GM18505 (cell line): ENCODE measurements around the gene MRTFB.
A peak's percentile ranks its signal among the peaks of the same experiment; 100 is the strongest.

Experiments
- ATAC-seq: cut with Tn5 transposase; IDR thresholded peaks from one replicate; pipeline ENCODE4 v1.9.1; 2021; ENCODE audit not compliant: unreplicated experiment
- POLR2A ChIP-seq: IDR thresholded peaks from 4 replicates; pipeline ENCODE4 v1.6.1; 2011; ENCODE audit warnings: borderline replicate concordance; ENCODE audit not compliant: insufficient read depth, insufficient read length; ENCODE audit errors: extremely low read depth

MRTFB gene

DNA sequence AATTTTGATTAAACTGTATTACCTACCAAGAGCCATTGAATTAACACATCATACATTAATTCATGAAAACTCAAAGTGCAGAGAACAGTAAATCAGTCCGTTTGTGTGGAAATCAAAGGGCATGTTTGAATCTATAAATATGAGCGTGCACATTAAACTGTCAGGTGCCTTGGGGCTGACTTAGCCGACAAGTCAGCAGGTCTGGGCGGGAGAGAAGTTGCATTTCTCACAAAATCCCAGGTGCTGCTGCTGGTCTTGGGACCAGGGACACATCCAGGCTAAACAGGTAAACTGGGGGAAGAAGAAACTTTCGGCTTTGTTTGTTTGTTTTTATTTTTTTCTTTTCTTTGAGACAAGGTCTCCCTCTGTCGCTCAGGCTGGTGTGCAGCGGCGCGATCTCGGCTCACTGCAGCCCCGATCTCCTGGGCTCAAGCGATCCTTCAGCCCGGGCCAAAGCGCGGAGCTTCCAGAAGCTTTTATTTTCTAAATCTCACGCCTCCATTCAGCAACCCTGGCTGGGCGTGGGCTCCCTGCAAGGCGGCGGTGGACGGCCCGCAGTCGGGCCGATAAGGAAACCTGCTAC lies 213.9 kb downstream of the MRTFB start:
- ATAC-seq, result peak; percentile 44
- TF ChIP-seq POLR2A, result no peak

DNA sequence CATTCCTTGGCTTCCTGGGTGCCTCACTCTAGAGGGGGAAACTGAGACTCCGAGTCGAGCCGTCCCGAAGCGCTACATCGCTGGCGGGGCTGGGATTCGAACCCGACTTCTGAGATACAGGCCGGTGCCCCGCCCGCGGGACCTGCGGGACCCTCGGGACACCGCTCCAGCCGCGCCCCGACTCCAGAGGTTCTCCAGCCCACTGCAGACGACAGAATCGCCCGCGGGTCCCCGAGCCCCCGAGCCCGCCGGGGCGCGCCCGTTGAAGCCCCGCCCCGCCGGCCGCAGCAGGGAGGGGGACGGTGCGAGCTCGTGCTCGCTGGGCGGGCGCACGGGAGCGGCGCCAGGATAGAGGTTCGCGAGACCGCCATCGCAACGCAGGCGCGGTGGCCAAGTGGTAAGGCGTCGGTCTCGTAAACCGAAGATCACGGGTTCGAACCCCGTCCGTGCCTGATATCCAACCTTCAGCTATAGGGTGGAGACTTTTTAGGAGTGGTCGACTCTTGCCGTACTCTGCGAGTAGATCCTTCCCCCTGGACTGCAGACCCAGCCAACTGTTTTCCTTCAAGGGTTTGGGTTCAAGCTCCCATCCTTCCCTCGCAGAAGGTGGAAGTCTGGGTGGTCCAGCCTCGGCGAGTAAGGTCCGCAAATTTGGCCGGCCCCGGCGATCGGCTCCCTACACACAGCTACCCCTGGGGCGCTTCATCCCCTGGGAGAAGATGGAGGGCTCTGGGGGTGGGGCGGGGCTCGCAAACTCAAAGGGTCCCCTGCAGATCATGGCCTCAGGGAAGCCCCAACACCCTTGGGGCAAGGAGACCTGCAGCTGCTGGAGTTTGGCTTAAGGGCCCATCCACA lies 214.6 kb downstream of the MRTFB start:
- peak; percentile 23 for TF ChIP-seq POLR2A
- peak; percentile 75 for ATAC-seq

DNA sequence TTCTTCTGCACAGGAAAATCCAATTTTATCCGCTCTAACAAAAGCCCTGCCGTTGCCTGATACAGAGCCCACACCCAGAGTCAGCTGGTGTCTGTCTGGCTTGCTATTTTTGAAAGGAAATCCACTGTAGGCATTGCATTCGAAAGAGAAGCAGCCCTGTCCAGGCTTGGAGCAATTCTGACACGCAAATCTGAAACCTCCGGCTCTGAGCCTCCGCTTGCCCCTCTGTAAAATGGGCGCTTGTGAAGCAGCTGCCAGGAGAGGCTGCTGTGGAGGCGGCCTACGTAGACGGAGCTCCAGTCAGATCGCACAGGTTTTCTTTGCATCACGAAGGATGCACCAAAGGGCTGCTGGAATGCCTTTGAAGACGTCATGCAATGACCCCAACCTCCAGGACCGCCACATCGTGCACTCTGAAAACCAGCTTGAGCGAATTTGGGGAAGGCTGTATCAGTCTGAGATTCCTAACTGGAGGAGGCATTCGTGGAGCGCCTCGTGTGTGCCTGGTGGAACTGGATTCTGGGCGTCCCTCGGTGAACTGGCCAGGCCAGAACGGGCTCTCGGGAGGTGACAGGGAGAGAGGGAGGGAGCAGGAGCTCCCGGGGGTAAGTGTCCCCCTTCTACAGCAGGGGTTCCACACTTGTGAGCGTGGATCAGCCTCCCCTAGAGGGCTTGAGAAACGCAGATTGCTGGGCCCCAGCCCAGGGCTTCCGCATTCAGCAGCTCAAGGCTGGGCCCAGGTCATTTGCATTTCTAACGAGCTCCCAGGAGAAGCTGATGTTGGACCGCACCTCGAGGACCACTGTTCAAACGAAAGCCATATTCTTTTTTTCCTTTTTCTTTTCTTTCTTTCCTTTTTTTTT lies 215.5 kb downstream of the MRTFB start:
- peak; percentile 56 for TF ChIP-seq POLR2A
- peak; percentile 1 for ATAC-seq

DNA sequence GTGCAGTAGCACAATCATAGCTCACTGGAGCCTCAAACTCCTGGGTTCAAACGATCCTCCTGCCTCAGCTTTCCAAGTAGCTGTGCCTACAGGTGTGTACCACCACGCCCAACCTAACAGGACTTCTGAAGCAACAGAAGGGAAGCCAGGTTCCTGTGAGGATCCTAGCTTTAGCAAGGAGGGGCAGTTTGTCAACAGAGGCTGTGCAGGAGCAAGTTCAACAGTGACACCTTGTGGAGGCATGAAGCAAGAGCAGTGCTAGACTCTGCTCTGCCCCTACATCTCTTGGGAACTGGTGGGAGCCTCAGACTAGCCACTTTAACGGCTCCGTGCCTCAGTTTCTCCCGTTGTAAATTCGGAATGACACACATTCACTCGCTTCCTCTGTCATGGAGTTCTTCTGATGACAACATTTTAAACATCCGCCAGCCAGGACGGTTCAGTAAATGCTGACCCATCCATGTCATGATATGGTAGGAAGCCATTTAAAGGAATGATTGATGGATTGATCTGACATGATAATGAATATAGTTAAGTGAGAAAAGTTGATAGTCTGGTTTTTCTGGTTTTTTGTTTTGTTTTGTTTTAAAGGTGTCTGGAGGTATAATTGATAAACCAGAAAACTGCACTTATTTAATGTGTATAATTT lies 218.7 kb downstream of the MRTFB start:
- no peak for TF ChIP-seq POLR2A
- no peak for ATAC-seq

DNA sequence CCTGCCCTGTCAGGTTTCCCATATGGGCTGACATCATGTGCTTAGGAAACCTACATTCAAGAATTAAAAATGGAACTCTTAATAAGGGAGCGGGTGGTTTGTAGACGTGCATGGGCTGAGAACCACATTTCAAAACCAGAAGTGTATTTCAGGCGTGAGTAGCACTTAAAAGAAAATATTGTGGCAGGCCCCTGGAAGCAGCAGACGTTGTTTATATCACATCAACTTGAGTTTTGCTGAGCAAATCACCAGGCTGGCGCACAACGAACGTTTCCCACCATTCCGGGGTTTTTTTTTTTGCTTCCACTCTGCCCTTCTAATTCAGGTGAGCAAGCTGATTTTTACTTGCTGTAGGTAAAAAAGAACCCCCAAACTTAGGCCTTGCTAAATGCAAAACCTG lies 220.2 kb downstream of the MRTFB start:
- no peak for TF ChIP-seq POLR2A

DNA sequence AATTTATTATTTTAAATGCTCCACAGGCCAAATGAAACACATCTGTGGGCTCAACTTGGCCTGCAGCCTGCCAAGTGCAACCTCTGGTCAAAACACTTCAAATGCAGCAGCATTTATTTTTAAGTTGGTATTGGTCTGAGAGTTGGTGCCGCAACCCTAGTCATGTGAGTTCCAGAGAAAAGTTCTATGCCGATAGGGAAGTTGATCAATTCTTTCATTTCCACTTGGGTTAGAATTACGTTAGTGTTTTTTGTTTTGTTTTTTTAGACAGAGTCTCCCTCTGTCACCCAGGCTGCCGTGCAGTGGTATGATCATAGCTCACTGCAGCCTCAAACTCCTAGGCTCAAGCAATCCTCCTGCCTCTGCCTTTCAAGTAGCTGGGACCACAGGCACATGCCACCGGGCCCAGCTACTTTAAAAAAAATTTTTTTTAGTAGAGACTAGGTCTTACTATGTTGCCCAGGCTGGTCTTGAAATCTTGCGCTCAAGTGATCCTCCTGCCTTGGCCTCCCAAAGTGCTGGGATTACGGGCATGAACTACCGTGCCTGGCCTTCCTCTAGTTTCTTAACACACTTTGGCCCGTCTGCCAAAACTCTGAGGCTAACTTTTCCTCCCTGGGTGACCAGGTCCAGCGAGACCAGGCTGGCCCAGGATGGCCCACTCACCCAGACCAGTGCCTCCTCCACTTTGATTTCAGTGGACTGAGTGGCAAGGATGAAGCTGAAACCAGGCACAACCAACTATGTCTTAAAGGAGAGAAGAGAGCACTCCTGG lies 221.1 kb downstream of the MRTFB start:
- no peak for TF ChIP-seq POLR2A
- ATAC-seq, result no peak

More for the DNA sequence above, 220.2 kb downstream of the MRTFB start:
- no peak for ATAC-seq

DNA sequence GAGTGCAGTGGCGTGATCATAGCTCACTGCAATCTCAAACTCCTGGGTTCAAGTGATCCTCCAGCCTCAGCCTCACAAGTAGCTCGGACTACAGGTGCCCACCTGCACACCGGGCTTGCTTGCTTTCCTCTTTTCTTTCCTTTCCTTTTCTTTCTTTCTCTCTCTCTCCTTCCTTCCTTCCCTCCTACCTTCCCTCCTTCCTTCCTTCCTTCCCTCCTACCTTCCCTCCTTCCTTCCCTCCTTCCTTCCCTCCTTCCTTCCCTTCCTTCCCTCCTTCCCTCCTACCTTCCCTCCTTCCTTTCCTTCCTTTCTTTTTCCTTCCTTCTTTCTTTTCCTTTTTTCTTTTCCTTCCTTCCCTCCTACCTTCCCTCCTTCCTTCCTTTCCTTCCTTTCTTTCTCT lies 225.5 kb downstream of the MRTFB start:
- TF ChIP-seq POLR2A, result no peak
- no peak for ATAC-seq

DNA sequence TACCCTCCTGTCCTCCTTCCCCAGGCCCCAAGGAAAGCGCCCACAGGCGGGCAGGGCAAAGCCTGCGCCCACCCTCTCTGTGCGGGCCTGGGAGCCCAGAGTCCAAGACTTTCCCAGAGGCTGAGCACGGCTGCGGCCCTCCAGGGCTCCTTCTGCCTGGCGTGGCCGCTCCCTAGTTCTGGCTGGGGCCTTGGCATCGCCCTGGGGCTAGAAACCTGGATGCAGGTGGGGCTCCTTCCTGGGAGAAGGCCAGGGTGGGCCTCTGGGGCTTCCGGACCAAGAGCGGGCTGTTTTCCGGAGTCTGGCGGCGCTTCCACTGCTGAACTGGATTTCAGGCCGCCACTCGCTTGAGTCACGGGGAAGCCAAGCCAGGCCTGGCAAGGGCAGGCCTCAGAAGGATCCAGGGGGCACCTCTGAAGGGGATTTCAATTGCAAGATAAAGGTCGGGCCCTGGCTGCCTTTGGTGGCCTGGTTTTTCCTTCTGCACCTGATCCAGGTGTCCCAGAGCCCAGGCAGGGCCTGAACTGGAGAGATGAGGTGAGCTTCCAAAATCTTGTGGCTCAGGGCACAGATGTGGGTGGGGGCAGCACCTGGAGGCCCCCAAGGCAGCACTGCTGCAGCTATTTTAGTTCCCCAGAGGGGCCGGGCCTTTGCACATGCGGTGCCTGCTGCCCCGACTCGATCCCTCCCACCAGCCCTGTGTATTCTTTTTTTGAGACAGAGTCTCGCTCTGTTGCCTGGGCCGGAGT lies 227.4 kb downstream of the MRTFB start:
- no peak for ATAC-seq
- TF ChIP-seq POLR2A, result no peak

DNA sequence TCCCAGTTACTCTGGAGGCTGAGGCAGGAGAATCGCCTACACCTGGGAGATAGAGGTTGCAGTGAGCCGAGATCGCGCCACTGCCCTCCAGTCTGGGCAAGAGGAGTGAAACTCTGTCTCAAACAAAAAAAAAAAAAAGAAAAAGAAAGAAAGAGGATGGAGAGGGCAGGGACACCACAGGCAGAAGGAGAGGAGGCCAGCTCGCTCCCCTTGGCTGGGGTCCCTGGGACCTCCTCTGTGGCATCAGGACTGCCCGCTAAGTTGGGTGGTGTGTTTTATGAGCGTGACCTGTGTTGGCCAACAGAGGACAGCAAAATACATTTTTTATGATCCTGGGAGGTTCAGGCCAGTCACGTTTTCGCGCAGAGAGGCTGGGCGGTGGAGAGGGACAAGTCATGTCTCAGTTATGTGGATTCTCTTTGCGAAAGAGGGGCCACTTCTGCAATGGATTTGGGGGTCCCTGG lies 229.6 kb downstream of the MRTFB start:
- TF ChIP-seq POLR2A, result no peak

DNA sequence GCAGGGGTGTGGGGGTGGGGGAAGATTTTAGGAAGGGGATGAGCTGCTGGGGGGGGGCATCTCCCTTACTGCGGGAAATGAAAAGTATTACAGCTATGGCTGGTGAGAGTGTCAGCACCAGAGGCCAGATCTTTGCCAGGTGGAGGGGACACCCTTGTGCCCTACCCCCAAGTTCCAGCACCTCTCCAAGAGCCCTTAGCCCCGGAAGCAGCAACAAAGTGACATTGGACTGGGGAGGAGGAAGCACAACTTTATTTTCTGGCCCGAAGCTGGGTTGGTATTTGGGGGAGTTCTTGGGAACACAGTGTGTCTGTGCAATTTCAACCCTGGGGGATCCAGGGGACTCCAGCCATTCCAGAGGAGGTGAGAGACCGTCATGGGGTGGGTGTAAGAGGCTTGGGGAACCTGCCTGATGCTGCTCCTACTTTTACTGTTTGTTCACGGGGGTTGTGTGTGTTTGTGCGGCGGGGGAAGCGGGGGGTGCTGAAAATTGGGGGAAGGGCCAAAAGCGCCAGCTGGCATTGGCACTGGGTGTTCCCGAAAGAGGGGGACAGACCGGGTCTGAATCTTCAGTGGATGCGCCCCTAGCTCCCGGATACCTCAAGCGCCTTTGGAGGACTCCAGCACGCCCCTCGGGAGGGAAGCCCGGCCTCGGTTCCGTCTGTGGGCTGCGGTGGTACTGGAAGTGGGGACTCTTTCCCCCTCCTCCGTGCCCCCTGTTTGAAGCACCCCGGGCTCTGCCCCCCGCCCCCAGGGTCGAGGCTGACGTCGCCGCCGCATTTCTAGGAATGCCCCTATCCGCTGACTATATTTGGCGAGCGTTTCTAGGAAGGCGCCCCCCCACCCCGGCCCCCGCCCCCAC lies 230.3 kb downstream of the MRTFB start:
- ATAC-seq, result no peak
- no peak for TF ChIP-seq POLR2A

More for the DNA sequence above, 229.6 kb downstream of the MRTFB start:
- peak; percentile 33 for ATAC-seq

DNA sequence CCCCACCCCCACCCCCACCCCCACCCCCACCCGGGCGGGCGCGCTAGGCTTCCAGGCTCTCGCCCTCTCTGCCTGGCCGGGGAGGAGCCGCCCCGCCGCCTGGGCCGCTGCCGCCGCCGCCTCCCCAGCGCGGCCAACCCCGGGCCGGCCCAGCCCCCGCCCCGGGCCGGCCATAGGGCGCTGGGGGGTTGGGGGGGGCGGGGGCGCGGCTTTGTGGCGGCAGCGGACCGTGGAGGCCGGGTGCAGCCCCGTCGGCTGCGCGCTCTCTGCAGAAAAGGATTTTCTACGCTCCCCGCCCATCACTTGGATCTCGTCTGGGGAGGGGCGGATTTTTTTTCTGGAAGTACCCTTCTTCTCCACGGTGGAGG lies 230.9 kb downstream of the MRTFB start:
- ATAC-seq, result peak; percentile 71
- TF ChIP-seq POLR2A, result peak; percentile 38
